WTC11 (cell line): ENCODE results near the gene OCSTAMP. TPM values are rescaled to one million over a fixed set of nuclear protein-coding genes. Genes with fewer than 3 reads are reported as not detected.

Experiments
- ATAC-seq: fragments of 200-7000 bp; cut with Tn5 transposase; 2 replicates; pipeline ENCODE4 v1.10.0; 2021; ENCODE audit warnings: mild to moderate bottlenecking, moderate library complexity
- CTCF ChIA-PET: fragments of 300-600 bp; sonication (Branson Sonifier 250); formaldehyde crosslinking; loops from one replicate; lab custom pipeline; 2021; ENCODE audit warnings: antibody characterized with exemption; lab: Charles Lee
- POLR2A ChIA-PET: fragments of 350-600 bp; sonication (Branson Sonifier 250); formaldehyde crosslinking; loops from one replicate; lab custom pipeline; 2021; ENCODE audit warnings: antibody characterized with exemption; lab: Charles Lee
- DNase-seq: peaks from one replicate; pipeline ENCODE4 v3.0.0; 2021; ENCODE audit warnings: low spot score
- H3K27ac Mint-ChIP-seq: 2 replicates; pipeline ENCODE4 v1.8.0; 2021; ENCODE audit warnings: mixed read lengths
- H3K27me3 Mint-ChIP-seq: 2 replicates; pipeline ENCODE4 v1.8.0; 2021; ENCODE audit warnings: low read depth, mild to moderate bottlenecking, moderate library complexity, mixed read lengths
- H3K36me3 Mint-ChIP-seq: 2 replicates; pipeline ENCODE4 v1.8.0; 2021; ENCODE audit warnings: mixed read lengths
- H3K4me1 Mint-ChIP-seq: 2 replicates; pipeline ENCODE4 v1.8.0; 2022; ENCODE audit warnings: mixed read lengths
- H3K4me3 Mint-ChIP-seq: 2 replicates; pipeline ENCODE4 v1.8.0; 2021; ENCODE audit warnings: mild to moderate bottlenecking, moderate library complexity, mixed read lengths
- H3K9me3 Mint-ChIP-seq: 2 replicates; pipeline ENCODE4 v1.8.0; 2021; ENCODE audit warnings: mixed read lengths
- CREB1 ChIP-seq: sonication (generic); formaldehyde crosslinking; IDR thresholded peaks from 2 replicates; pipeline ENCODE4 v1.8.0; 2023; ENCODE audit warnings: mild to moderate bottlenecking, missing genetic modification reagents
- ETV6 ChIP-seq: sonication (generic); formaldehyde crosslinking; IDR thresholded peaks from 2 replicates; pipeline ENCODE4 v1.8.1; 2022; ENCODE audit warnings: mild to moderate bottlenecking, missing genetic modification reagents
- KAT7 ChIP-seq: sonication (generic); formaldehyde crosslinking; IDR thresholded peaks from 2 replicates; pipeline ENCODE4 v1.8.1; 2023; ENCODE audit warnings: missing genetic modification reagents, mild to moderate bottlenecking, borderline replicate concordance
- NR3C1 ChIP-seq: sonication (generic); formaldehyde crosslinking; conservative IDR thresholded peaks from 2 replicates; pipeline ENCODE4 v1.8.1; 2023; ENCODE audit warnings: low read depth, mild to moderate bottlenecking, missing genetic modification reagents
- OVOL2 ChIP-seq: fragments of 250-450 bp; sonication (Bioruptor Pico); IDR thresholded peaks from 2 replicates; pipeline ENCODE4 v1.9.0; 2021; ENCODE audit warnings: mild to moderate bottlenecking, borderline replicate concordance
- SMAD4 ChIP-seq: sonication (generic); formaldehyde crosslinking; IDR thresholded peaks from 2 replicates; pipeline ENCODE4 v1.8.0; 2022; ENCODE audit warnings: mild to moderate bottlenecking, missing genetic modification reagents
- SOX15 ChIP-seq: fragments of 250-450 bp; sonication (Bioruptor Pico); IDR thresholded peaks from 2 replicates; pipeline ENCODE4 v1.9.0; 2021; ENCODE audit warnings: mild to moderate bottlenecking
- TEAD1 ChIP-seq: sonication (generic); formaldehyde crosslinking; IDR thresholded peaks from 2 replicates; pipeline ENCODE4 v1.8.0; 2022; ENCODE audit warnings: mild to moderate bottlenecking, missing genetic modification reagents
- TP53 ChIP-seq: sonication (generic); formaldehyde crosslinking; IDR thresholded peaks from 2 replicates; pipeline ENCODE4 v1.8.1; 2023; ENCODE audit warnings: mild to moderate bottlenecking, missing genetic modification reagents
- ZNF121 ChIP-seq: sonication (generic); formaldehyde crosslinking; IDR thresholded peaks from 2 replicates; pipeline ENCODE4 v1.8.0; 2023; ENCODE audit warnings: missing genetic modification reagents
- ZNF317 ChIP-seq: sonication (generic); formaldehyde crosslinking; IDR thresholded peaks from 2 replicates; pipeline ENCODE4 v1.8.1; 2023; ENCODE audit warnings: low read depth, mild to moderate bottlenecking, moderate library complexity, missing genetic modification reagents, borderline replicate concordance
- ZNF396 ChIP-seq: fragments of 250-450 bp; sonication (Bioruptor Pico); IDR thresholded peaks from 2 replicates; pipeline ENCODE4 v1.8.0; 2021; ENCODE audit warnings: mild to moderate bottlenecking, moderate library complexity, borderline replicate concordance
- ZNF423 ChIP-seq: fragments of 250-450 bp; sonication (Bioruptor Pico); IDR thresholded peaks from 2 replicates; pipeline ENCODE4 v2.1.2; 2022; ENCODE audit warnings: mild to moderate bottlenecking, moderate library complexity
- total RNA-seq: library from RNA; stranded (reverse); gene quantifications from 3 replicates; pipeline ENCODE4 v1.2.3, GENCODE V29; 2021
- TF ChIP-seq, protein P1 (sequence below): fragments of 250-450 bp; sonication (Bioruptor Pico); IDR thresholded peaks from 2 replicates; pipeline ENCODE4 v1.9.0; 2021; ENCODE audit warnings: mild to moderate bottlenecking, borderline replicate concordance
- TF ChIP-seq, protein P2 (sequence below): sonication (generic); formaldehyde crosslinking; IDR thresholded peaks from 2 replicates; pipeline ENCODE4 v1.8.1; 2022; ENCODE audit warnings: low read depth, mild to moderate bottlenecking, moderate library complexity, missing genetic modification reagents, borderline replicate concordance
- TF ChIP-seq, protein P3 (sequence below): sonication (generic); formaldehyde crosslinking; IDR thresholded peaks from 2 replicates; pipeline ENCODE4 v1.8.0; 2023; ENCODE audit warnings: missing genetic modification reagents, mild to moderate bottlenecking, borderline replicate concordance

OCSTAMP gene
- total RNA-seq, 1 experiment from 2014 or later: not detected

DNA sequence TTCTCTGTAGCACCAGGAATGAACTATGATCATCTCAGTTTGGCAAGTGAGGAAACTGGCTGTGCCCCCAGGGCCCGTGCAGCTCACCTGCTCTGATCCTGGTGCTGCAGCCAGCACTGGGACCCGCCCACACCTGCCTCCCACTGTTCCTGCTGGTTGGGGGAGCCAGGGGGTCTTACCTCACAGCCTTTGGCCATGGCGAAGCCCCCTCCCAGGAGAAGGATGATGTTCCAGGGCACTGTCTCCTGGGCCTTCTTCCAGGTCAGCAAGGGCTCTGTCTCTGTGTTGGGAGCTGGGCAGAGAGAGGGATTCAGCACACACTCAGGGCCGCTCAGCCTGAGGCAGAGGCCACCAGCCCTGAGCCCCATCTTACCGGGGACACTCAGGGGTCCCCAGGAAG lies 24.9 kb upstream of the OCSTAMP start (continued):
- TF ChIP-seq, protein P1, sequence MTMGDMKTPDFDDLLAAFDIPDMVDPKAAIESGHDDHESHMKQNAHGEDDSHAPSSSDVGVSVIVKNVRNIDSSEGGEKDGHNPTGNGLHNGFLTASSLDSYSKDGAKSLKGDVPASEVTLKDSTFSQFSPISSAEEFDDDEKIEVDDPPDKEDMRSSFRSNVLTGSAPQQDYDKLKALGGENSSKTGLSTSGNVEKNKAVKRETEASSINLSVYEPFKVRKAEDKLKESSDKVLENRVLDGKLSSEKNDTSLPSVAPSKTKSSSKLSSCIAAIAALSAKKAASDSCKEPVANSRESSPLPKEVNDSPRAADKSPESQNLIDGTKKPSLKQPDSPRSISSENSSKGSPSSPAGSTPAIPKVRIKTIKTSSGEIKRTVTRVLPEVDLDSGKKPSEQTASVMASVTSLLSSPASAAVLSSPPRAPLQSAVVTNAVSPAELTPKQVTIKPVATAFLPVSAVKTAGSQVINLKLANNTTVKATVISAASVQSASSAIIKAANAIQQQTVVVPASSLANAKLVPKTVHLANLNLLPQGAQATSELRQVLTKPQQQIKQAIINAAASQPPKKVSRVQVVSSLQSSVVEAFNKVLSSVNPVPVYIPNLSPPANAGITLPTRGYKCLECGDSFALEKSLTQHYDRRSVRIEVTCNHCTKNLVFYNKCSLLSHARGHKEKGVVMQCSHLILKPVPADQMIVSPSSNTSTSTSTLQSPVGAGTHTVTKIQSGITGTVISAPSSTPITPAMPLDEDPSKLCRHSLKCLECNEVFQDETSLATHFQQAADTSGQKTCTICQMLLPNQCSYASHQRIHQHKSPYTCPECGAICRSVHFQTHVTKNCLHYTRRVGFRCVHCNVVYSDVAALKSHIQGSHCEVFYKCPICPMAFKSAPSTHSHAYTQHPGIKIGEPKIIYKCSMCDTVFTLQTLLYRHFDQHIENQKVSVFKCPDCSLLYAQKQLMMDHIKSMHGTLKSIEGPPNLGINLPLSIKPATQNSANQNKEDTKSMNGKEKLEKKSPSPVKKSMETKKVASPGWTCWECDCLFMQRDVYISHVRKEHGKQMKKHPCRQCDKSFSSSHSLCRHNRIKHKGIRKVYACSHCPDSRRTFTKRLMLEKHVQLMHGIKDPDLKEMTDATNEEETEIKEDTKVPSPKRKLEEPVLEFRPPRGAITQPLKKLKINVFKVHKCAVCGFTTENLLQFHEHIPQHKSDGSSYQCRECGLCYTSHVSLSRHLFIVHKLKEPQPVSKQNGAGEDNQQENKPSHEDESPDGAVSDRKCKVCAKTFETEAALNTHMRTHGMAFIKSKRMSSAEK (CRISPR knock-in tag): no peak
- no peak for TF ChIP-seq ZNF423 (CRISPR knock-in tag)

DNA sequence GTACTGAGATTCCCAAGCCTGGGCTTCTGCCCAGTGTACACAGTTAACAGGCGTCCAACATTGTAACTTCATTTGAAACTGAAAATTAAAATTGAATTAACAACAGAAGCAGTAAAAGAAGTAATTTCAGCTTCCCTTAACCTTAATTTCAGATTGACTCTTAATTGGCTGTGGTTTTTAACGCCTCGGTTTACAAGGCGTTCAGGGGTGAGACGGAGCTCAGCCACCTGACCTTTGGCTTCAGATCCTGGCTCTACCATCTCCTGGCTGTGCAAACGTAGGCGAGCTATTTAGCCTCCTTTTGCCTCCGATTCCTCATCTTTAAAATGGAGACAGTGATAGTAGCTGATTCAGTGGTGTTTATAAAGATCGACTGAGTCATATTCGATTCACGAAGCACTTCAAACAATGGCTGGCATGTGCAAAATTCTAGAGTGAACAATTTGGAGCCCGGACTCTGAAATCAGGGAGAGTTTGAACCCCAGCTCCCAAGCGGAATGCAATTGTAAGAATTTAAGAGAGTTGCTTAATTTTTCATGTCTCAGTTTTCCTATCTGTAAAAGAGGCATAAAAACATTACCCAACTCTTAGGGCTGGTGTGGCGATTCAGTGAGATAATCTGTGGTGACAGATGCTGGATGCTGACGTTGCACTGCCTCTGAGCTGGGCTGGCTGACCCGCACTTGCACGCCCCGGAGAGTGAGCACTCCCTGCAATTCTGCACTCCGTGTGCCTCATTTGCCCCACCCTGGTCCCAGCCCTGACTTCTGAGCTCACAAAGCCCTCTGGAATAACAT lies 23.5 kb upstream of the OCSTAMP start:
- peaks cover 3% of the 10 kb centered on the region; the same call in 1 of the 2 replicates for H3K9me3 Mint-ChIP-seq
- no peak overlapping the region for H3K4me3 Mint-ChIP-seq
- no peak for TF ChIP-seq CREB1 (CRISPR knock-in tag)
- no peaks in the 10 kb centered on the region for H3K36me3 Mint-ChIP-seq
- ChIA-PET CTCF (interaction anchor here (1.1 to 2.9 kb wide), 4 partner anchors 8 to 131 kb away, joined by 3 to 15 read pairs (median 4); no protein-coding TSS in a partner anchor), POLR2A (no interaction called here)
- ATAC-seq (no peak), DNase-seq (no peak)
- no peaks in the 10 kb centered on the region for H3K27me3 Mint-ChIP-seq
- H3K27ac Mint-ChIP-seq: no peak overlapping the region
- H3K4me1 Mint-ChIP-seq: no peaks in the 10 kb centered on the region

DNA sequence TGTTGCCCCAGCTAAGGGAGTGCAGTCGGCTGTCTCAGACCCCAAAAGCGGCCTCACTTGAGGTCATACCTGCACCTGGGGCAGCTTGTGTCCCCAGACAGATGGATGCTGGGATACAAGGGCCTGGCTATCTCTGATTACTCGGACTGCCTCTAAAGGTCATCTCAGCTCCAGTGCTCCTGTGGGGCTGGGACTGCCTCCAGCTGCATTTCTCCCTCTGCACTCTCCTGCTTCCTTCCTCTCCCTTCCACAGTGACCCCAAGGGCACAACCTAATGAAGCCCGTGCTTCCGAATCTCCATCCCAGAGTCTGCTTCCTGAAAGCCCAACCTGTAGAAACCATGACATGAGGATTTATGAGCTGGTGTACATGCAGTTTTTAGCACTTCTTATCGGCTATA lies 22.8 kb upstream of the OCSTAMP start:
- Mint-ChIP-seq H3K27ac (no peak overlapping the region), H3K9me3 (no peaks in the 10 kb centered on the region), H3K4me1 (no peaks in the 10 kb centered on the region), H3K36me3 (no peaks in the 10 kb centered on the region), H3K4me3 (no peak overlapping the region), H3K27me3 (no peaks in the 10 kb centered on the region)
- ChIA-PET CTCF (interaction anchor here (1.1 to 2.9 kb wide), 4 partner anchors 9 to 132 kb away, joined by 3 to 15 read pairs (median 4); no protein-coding TSS in a partner anchor), POLR2A (no interaction called here)
- TF ChIP-seq TP53 (CRISPR knock-in tag) (no peak), ZNF396 (CRISPR knock-in tag) (no peak), KAT7 (CRISPR knock-in tag) (no peak)
- DNase-seq (no peak), ATAC-seq (no peak)

DNA sequence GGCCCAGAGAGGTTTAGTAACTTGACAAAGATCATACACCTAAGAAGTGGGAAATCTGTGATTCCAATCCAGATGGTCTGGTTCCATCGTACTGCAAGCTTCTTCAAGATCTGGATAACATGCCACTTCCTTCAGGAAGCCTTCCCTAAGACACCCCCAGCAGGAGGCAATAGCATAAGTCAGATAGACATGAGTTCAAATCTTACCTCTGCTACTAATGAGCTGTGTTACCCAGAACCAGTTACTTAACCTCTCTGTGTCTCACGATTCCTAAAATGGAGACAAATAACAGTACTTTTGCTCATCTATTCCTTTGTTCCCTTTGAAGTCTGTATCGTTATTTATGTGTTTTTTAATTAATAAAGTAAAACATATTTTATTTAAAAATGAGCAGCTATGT lies 22.3 kb upstream of the OCSTAMP start:
- POLR2A ChIA-PET: no interaction called here

More for the DNA sequence above, 22.3 kb upstream of the OCSTAMP start:
- Mint-ChIP-seq H3K4me3 (no peak overlapping the region), H3K36me3 (no peaks in the 10 kb centered on the region), H3K27me3 (no peaks in the 10 kb centered on the region), H3K4me1 (no peaks in the 10 kb centered on the region), H3K27ac (no peak overlapping the region)
- DNase-seq (no peak), ATAC-seq (no peak)
- no peak for TF ChIP-seq NR3C1 (CRISPR knock-in tag)
- TF ChIP-seq, protein P2, sequence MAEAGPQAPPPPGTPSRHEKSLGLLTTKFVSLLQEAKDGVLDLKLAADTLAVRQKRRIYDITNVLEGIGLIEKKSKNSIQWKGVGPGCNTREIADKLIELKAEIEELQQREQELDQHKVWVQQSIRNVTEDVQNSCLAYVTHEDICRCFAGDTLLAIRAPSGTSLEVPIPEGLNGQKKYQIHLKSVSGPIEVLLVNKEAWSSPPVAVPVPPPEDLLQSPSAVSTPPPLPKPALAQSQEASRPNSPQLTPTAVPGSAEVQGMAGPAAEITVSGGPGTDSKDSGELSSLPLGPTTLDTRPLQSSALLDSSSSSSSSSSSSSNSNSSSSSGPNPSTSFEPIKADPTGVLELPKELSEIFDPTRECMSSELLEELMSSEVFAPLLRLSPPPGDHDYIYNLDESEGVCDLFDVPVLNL: no peak
- TF ChIP-seq TEAD1 (CRISPR knock-in tag): no peak
- no peak for TF ChIP-seq ETV6 (CRISPR knock-in tag)
- TF ChIP-seq ZNF317: no peak
- no peak for TF ChIP-seq SOX15 (CRISPR knock-in tag)
- TF ChIP-seq SMAD4 (CRISPR knock-in tag): no peak
- no peak for TF ChIP-seq ZNF121 (CRISPR knock-in tag)
- TF ChIP-seq OVOL2 (CRISPR knock-in tag): no peak
- TF ChIP-seq, protein P3, sequence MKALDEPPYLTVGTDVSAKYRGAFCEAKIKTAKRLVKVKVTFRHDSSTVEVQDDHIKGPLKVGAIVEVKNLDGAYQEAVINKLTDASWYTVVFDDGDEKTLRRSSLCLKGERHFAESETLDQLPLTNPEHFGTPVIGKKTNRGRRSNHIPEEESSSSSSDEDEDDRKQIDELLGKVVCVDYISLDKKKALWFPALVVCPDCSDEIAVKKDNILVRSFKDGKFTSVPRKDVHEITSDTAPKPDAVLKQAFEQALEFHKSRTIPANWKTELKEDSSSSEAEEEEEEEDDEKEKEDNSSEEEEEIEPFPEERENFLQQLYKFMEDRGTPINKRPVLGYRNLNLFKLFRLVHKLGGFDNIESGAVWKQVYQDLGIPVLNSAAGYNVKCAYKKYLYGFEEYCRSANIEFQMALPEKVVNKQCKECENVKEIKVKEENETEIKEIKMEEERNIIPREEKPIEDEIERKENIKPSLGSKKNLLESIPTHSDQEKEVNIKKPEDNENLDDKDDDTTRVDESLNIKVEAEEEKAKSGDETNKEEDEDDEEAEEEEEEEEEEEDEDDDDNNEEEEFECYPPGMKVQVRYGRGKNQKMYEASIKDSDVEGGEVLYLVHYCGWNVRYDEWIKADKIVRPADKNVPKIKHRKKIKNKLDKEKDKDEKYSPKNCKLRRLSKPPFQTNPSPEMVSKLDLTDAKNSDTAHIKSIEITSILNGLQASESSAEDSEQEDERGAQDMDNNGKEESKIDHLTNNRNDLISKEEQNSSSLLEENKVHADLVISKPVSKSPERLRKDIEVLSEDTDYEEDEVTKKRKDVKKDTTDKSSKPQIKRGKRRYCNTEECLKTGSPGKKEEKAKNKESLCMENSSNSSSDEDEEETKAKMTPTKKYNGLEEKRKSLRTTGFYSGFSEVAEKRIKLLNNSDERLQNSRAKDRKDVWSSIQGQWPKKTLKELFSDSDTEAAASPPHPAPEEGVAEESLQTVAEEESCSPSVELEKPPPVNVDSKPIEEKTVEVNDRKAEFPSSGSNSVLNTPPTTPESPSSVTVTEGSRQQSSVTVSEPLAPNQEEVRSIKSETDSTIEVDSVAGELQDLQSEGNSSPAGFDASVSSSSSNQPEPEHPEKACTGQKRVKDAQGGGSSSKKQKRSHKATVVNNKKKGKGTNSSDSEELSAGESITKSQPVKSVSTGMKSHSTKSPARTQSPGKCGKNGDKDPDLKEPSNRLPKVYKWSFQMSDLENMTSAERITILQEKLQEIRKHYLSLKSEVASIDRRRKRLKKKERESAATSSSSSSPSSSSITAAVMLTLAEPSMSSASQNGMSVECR: no peak
- TF ChIP-seq, all 79 proteins: peak for 0
- CTCF ChIA-PET: interaction anchor here (1.7 to 2.9 kb wide), 3 partner anchors 9 to 88 kb away, joined by 3 to 15 read pairs (median 5); no protein-coding TSS in a partner anchor
- H3K9me3 Mint-ChIP-seq: no peaks in the 10 kb centered on the region
